ENCODE measurements around the gene HRG.
"Not testable (repeated sequence)": the region's sequence is repeated elsewhere in the genome, so short reads cannot be mapped to it uniquely, and the experiment has no call there.

Gene HRG

DNA sequence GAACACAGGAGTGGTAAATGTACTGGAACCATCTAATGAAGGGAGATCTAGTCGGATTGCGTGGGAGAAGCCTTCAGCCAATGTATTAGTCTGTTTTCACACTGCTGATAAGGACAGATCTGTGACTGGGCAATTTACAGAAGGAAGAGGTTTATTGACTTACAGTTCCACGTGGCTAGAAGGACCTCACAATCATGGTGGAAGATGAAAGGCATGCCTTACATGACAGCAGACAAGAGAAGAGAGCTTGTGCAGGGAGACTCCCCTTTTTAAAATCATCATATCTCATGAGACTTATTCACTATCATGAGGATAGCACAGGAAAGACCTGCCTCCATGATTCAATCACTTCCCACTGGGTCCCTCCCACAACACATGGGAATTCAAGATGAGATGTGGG lies 17.0 kb downstream of the HRG start:
- no peak for DNase-seq

DNA sequence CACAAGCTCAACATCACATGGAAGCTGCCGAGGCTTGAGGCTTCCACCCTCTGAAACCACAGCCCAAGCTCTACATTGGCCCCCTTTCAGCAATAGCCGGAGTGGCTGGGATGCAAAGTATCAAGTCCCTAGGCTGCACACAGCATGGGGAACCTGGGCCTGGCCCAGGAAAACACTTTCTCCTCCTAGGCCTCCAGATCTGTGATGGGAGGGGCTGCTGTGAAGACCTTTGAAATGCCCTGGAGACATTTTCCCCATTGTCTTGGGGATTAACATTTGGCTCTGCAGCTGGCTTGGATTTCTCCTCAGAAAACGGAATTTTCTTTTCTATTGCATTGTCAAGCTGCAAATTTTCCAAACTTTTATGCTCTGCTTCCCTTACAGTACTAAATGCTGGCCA lies 18.2 kb downstream of the HRG start:
- no peak for DNase-seq

DNA sequence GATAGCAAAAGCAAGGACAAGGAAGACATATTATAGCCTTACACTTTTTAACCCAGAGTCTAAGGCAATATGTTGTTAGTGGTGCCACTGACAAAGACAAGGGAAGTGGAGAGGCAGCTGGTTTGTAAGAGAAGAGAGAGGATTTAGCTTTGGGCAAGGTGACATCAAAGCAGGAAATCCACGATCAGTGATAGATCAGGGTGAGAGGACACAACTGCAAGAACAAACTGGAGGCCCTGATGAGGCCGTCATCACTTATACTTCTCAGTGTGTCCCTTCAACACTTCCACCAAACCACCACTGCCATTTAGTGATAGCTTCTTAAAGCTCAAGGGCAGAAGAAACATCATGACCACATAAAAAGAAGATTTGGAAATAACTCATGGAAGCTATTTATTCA lies 20.7 kb downstream of the HRG start:
- peak; percentile 9 for DNase-seq

DNA sequence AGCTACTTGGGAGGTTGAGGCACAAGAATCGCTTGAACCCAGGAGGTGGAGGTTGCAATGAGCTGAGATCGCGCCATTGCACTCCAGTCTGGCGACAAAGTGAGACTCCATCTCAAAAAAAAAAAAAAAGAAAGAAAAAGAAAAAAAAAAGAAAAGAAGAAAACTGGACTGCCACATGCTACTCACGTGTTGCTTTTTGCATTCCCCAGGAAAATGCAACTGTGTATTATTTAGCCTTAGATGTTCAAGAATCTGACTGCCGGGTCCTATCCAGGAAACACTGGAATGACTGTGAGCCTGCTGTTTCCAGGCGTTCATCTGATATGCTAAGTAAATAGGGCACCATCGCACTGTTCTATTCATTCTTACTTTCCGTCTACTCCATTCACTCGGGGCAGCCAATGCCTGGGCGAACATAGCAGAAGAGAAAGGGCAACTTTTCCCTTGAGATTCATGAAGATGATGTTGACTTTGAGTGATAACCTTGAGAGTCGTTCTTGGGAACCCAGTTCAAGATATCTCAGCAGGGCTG lies 21.4 kb downstream of the HRG start:
- no peak for DNase-seq

DNA sequence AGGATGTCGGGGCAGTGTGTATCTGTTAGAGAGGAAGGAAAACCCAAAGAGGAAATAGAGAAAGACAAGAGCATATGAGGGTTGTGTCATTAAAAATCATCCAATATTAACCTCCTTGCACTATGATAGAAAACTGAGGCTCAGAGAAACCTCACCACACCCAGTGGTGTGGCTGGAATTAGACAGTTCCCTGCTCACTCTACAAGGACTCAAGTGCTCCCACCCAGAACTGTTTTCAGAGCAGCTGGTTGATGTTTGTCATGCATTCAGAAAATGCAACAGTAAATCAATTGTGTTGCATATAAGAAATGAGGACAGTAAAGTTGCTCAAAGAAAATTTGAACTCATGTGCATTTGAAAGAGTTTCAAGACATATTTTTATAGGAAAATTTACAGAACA lies 24.5 kb downstream of the HRG start:
- DNase-seq: not testable (repeated sequence)

GRCh38 chr3:186691676-186692075 lies 25.9 kb downstream of the HRG start:
- no peak for DNase-seq

DNA sequence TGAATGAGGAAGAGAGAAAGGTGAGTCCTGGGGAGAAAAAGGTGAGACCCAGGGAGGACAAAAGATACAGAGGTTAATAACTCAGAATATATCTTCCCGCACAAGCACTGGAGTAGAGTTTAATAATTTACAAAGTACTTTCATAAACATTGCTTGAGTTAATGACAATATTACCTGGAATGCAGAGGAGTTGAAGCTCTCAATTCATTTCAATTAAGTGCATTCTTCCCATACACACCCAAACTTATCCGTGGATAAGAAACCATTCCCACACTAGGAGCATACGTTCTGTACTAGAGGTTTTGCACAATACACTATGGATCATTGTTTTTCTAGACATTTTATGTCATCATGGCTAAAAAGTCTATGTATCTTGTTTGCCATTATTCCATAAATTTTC lies 28.0 kb downstream of the HRG start:
- DNase-seq: no peak

DNA sequence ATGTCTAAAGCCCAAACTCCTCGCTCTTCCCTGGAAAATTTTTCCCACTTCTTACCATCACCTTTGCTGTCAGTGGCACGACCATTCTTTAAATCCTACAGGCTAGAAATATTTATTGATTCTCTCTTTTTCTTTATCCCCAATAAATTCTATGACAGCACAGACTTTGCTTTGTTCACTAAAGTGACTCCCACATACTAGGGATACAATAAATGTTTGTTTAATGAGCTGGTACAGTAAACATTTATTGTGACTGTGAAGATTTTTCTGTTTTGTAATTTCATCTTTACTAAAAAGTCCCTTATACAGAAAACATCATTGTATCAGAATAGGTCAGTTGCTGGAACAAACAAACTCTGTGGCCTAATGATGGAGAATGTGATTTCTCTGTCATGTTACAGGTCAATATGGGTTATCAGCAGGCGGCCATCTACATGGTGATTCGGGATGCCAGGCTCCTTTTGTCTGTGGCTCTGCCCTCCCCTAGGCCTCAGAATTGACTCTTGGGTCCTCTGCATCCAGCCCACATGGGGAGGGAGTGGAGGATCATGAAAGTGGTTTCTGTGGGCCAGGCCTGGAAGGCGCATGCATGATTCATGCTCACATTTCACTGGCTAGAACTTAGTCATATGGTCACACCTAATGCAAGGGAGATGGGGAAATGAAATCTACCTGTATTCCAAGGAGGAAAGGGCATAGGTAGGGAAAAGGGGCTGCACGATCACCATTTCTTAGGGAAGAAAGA lies 28.6 kb downstream of the HRG start:
- no peak for DNase-seq

GRCh38 chr3:186696522-186696921 lies 30.7 kb downstream of the HRG start:
- no peak for DNase-seq

DNA sequence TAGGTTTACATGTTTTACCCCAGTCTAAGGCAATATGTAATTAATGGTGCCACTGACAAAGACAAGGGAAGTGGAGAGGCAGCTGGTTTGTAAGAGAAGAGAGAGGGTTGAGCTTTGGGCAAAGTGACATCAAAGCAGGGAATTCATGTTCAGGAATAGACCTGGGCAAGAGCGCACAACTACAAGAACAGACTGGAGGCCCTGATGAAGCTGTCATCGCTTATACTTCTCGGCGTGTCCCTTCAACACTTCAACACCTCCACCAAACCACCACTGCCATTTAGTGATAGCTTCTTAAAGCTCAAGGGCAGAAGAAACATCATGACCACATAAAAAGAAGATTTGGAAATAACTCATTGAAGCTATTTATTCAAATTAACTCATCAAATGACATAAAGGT lies 31.7 kb downstream of the HRG start:
- DNase-seq: no peak

GRCh38 chr3:186700267-186700666 lies 34.5 kb downstream of the HRG start:
- DNase-seq: no peak

DNA sequence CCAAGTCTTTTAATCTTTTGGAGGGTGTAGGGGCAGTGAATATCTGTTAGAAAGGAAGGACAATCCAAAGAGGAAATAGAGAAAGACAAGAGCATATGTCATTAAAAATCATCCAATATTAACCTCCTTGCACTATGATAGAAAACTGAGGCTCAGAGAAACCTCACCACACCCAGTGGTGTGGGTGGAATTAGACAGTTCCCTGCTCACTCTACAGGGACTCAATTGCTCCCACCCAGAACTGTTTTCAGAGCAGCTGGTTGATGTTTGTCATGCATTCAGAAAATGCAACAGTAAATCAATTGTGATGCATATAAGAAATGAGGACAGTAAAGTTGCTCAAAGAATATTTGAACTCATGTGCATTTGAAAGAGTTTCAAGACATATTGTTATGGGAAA lies 36.6 kb downstream of the HRG start:
- not testable (repeated sequence) for DNase-seq

GRCh38 chr3:186705882-186706780 lies 40.3 kb downstream of the HRG start:
- peak; percentile 64 for DNase-seq

GRCh38 chr3:186708983-186709679 lies 43.3 kb downstream of the HRG start:
- no peak for DNase-seq

- DNase-seq: not testable (repeated sequence)
Measured at GRCh38 chr3:186710694-186711093, 44.9 kb downstream of the HRG start.

DNA sequence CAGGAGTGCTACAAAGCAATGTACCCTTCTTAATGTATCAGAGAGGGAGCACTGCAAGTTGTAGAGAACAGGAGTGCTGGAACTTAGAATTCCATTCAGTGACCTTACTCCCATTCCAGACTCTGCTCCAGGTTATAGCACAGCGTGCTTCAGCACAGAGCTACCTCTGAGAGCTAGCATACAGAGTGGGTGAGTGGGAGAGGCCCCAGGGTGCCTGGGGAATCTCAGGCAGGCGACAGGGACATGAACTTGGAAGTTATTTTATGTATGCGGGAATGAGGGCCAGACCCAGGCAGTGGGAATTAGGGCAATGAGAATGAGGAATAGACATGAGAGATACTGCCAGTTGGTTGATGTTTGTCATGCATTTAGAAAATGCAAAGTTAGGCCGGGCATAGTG lies 47.7 kb downstream of the HRG start:
- DNase-seq: no peak

- no peak for DNase-seq
Measured at GRCh38 chr3:186717039-186717457, 51.2 kb downstream of the HRG start, which contains the start of gene KNG1. TSS of gene KNG1 (plus strand) at chr3:186717359. CDS start at chr3:186717543, 184 bp downstream.

DNA sequence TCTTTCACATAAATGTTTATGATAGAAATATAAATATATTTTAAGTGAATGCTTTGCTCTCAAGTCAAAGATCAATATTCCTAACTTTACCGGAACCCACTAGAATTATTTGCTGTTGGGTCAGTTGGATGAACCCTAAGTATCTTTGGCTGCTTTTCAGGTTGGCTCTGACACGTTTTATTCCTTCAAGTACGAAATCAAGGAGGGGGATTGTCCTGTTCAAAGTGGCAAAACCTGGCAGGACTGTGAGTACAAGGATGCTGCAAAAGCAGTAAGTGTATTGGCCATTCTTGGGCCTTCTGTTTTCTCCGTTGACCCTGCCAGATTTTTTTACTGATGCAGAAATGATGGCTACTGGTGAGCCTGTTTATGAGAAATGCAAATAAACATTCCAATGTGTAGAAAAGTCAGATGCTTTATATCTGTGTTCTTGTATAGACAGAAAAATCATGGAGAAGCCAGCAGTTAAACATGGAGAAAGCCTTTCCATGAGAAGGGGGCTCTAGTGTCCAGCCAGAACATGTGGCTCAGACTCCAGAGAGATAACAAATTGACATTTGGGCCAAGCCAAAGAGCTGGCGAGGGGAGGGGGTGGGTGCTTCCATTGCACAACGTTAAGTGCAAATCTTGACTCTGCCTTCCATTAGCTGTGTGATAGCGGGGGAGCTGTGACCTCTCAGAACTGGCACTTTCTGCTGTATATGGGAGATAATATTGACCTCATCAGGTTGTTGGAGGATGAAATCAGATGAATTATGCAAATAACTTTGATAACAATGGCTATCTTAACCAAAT lies 54.3 kb downstream of the HRG start:
- DNase-seq: no peak

DNA sequence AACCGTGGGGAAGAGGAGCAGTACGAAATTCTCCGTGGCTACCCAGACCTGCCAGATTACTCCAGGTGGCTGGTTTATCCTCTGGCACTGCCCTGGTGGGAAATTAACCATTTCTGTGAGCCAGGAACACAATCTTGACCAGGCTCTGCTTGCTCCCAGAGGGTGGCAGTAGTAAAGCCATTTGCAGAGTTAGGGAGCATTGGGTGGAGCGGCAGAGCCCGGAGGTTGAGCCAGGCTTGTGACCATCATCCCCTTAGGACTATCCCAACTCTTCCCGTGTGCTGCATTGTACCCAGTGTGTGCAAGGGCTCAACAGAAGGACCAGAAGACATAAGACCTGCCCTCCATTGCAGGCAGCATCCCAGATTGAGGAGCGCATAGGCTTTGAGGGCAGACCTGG lies 56.6 kb downstream of the HRG start:
- no peak for DNase-seq

GRCh38 chr3:186724911-186725310 lies 59.1 kb downstream of the HRG start:
- DNase-seq: no peak
